B cell (primary cell): ENCODE data around the gene HECTD3. TPM values are rescaled to one million over a fixed set of nuclear protein-coding genes. Genes with fewer than 3 reads are reported as not detected.

Source experiments
- ATAC-seq: fragments of 200-7000 bp; cut with Tn5 transposase; one replicate; pipeline ENCODE4 v1.10.0; 2021; ENCODE audit warnings: low read depth, mild to moderate bottlenecking, moderate number of reproducible peaks, moderate library complexity
- CTCF ChIA-PET: fragments of 350-600 bp; sonication (Branson Sonifier 250); formaldehyde crosslinking; loops from one replicate; lab custom pipeline; 2021; ENCODE audit warnings: antibody characterized with exemption, inconsistent platforms; lab: Charles Lee
- POLR2A ChIA-PET: fragments of 350-600 bp; sonication (Branson Sonifier 250); formaldehyde crosslinking; loops from one replicate; lab custom pipeline; 2021; ENCODE audit warnings: antibody characterized with exemption; lab: Charles Lee
- DNase-seq: peaks from one replicate; pipeline ENCODE4 v3.0.0; 2013
- H2AFZ ChIP-seq: 2 replicates; pipeline ENCODE4 v1.6.1; 2012; ENCODE audit warnings: mild to moderate bottlenecking, low read depth, low read length; ENCODE audit not compliant: insufficient read depth, poor library complexity, severe bottlenecking
- H3K27ac ChIP-seq, 2 donors: 1 replicate in 1 of 2; 2 replicates in 1 of 2; pipeline ENCODE4 v1.5.1; 2012 to 2013; ENCODE audit warnings: low read length in 2 of 2, mild to moderate bottlenecking in 2 of 2, moderate library complexity in 1 of 2
- H3K27me3 ChIP-seq, 4 experiments: fragments of 200-600 bp in 1 of 4; sonication (generic) in 1 of 4; replicated peaks in 1 of 4; 1 replicate in 2 of 4; 2 replicates in 2 of 4; pipeline versions ENCODE4 v1.6.1 to v1.7.0; 2013 to 2016; ENCODE audit warnings: low read length in 3 of 4, mild to moderate bottlenecking in 2 of 4, mixed read lengths in 1 of 4, moderate library complexity in 1 of 4; ENCODE audit not compliant: insufficient read depth in 4 of 4, control insufficient read depth in 3 of 4; ENCODE audit errors: control extremely low read depth in 1 of 4
- H3K36me3 ChIP-seq, 2 experiments: replicated peaks in 1 of 2; 1 replicate in 1 of 2; 2 replicates in 1 of 2; pipeline versions ENCODE4 v1.6.1 to v1.7.1; 2013; ENCODE audit warnings: low read length in 1 of 2; ENCODE audit not compliant: insufficient read depth in 2 of 2, control insufficient read depth in 1 of 2; ENCODE audit errors: control extremely low read depth in 1 of 2, extremely low read depth in 1 of 2
- H3K4me1 ChIP-seq, 2 donors: fragments of 200-600 bp in 1 of 2; sonication (generic) in 1 of 2; 1 replicate in 1 of 2; 2 replicates in 1 of 2; pipeline versions ENCODE4 v1.5.1 to v1.6.1; 2013 to 2017; ENCODE audit warnings: low read length in 2 of 2; ENCODE audit not compliant: control insufficient read depth in 2 of 2, insufficient read depth in 2 of 2
- H3K4me2 ChIP-seq: replicated peaks from 2 replicates; pipeline ENCODE3; 2012; ENCODE audit warnings: mild to moderate bottlenecking, low read depth, low read length; ENCODE audit not compliant: poor library complexity, severe bottlenecking
- H3K4me3 ChIP-seq, 5 experiments: fragments of 200-600 bp in 1 of 5; sonication (generic) in 1 of 5; 1 replicate in 3 of 5; 2 replicates in 2 of 5; pipeline versions ENCODE4 v1.5.1 to v1.7.0; 2011 to 2016; ENCODE audit warnings: low read length in 4 of 5, mild to moderate bottlenecking in 4 of 5, low read depth in 2 of 5, control low read depth in 1 of 5, moderate library complexity in 1 of 5; ENCODE audit not compliant: insufficient read depth in 1 of 5; ENCODE audit errors: control extremely low read depth in 1 of 5, extremely low read depth in 1 of 5
- H3K79me2 ChIP-seq: fragments of 200-600 bp; sonication (generic); one replicate; pipeline ENCODE4 v1.6.0; 2016; ENCODE audit warnings: low read length; ENCODE audit not compliant: control insufficient read depth, insufficient read depth
- H3K9ac ChIP-seq: fragments of 200-600 bp; sonication (generic); 2 replicates; pipeline ENCODE4 v1.6.1; 2017; ENCODE audit warnings: mild to moderate bottlenecking, low read length, moderate library complexity
- H3K9me3 ChIP-seq, 3 donors: one replicate each; pipeline versions ENCODE4 v1.6.1 to v1.7.1; 2013; ENCODE audit warnings: low read length in 2 of 3; ENCODE audit not compliant: control insufficient read depth in 2 of 3, insufficient read depth in 1 of 3; ENCODE audit errors: control extremely low read depth in 1 of 3
- H4K20me1 ChIP-seq: 2 replicates; pipeline ENCODE4 v1.6.0; 2012; ENCODE audit warnings: mild to moderate bottlenecking, low read length; ENCODE audit not compliant: insufficient read depth, control insufficient read depth, poor library complexity, severe bottlenecking
- H3K27ac Mint-ChIP-seq: one replicate; pipeline ENCODE4 v1.8.0; 2021; ENCODE audit warnings: mixed read lengths
- H3K27me3 Mint-ChIP-seq: one replicate; pipeline ENCODE4 v1.8.0; 2021; ENCODE audit warnings: mixed read lengths
- H3K4me1 Mint-ChIP-seq: one replicate; pipeline ENCODE4 v1.8.0; 2021; ENCODE audit warnings: mixed read lengths
- H3K4me3 Mint-ChIP-seq: one replicate; pipeline ENCODE4 v1.8.0; 2021; ENCODE audit warnings: mixed read lengths
- H3K9me3 Mint-ChIP-seq: one replicate; pipeline ENCODE4 v1.8.0; 2022; ENCODE audit warnings: mixed read lengths; ENCODE audit not compliant: insufficient read depth
- EZH2 ChIP-seq: IDR thresholded peaks from 2 replicates; pipeline ENCODE4 v1.6.1; 2012; ENCODE audit warnings: borderline replicate concordance, low read depth, mild to moderate bottlenecking, moderate library complexity, low read length; ENCODE audit not compliant: insufficient read depth, poor library complexity, severe bottlenecking
- WGBS: methylation state at CpG from one replicate; pipeline ENCODE4 v1.1.5; 2013; ENCODE audit warnings: missing lambda C conversion rate; ENCODE audit not compliant: insufficient coverage; 5-methylcytosine and 5-hydroxymethylcytosine counted together
- intact Hi-C: fragments of 100-400 bp; cut with micrococcal nuclease; formaldehyde crosslinking; loops from one replicate; pipeline ENCODE4 v1.10.0; 2022
- polyA plus RNA-seq: library from polyadenylated mRNA; depleted of rRNA; stranded (reverse); fragments of >200 nt; gene quantifications from 2 replicates; pipeline ENCODE4 v1.2.3, GENCODE V29; 2012
- total RNA-seq, 2 donors: library from RNA; stranded (reverse); fragments of 120-200 nt in 1 of 2; gene quantifications; 1 replicate in 1 of 2; 2 replicates in 1 of 2; pipeline versions ENCODE4 v1.2.3 to v1.2.4, GENCODE V29; 2013 to 2022
- TF ChIP-seq, protein P1 (sequence below): fragments of 200-600 bp; IDR thresholded peaks from one replicate; pipeline ENCODE4 v1.8.0; 2022; ENCODE audit warnings: antibody characterized with exemption, mild to moderate bottlenecking

HECTD3 gene
- total and polyA plus RNA-seq, 2 donors (not counting 1 experiment from before 2014, with no cell fraction given): 44.5 to 66.8 TPM

DNA sequence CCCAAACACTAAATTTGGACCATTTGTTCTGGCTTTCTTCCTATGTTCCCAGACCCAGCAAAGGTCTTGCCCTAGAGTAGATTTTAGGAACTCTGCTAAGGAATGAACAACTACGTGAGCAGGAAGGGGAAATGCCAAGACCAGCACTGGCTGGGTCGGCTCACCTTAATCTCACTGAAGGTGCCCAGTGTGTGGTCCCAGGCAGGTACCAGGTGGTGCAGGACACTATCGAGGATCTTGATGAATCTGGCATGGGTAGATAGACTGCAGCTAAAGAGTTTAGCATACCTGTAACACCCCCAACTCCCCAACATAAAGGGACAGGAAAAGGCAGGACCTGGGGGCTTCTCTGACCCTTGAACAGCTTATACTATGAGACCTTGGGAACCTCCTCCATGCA, 3.0 kb downstream of the HECTD3 start:
- H3K4me1 Mint-ChIP-seq: peaks cover 28% of the 10 kb centered on the region
- H3K36me3 ChIP-seq: peaks cover 2 to 66% of the 10 kb centered on the region in 2 experiments
- peaks cover 39% of the 10 kb centered on the region for H3K79me2 ChIP-seq
- no peak overlapping the region for H3K4me3 ChIP-seq
- H2AFZ ChIP-seq: no peak overlapping the region
- H3K27me3 Mint-ChIP-seq: no peaks in the 10 kb centered on the region
- H3K9me3 Mint-ChIP-seq: no peaks in the 10 kb centered on the region
- H3K4me2 ChIP-seq: no peak overlapping the region
- H3K9ac ChIP-seq: no peak overlapping the region
- TF ChIP-seq, protein P1, sequence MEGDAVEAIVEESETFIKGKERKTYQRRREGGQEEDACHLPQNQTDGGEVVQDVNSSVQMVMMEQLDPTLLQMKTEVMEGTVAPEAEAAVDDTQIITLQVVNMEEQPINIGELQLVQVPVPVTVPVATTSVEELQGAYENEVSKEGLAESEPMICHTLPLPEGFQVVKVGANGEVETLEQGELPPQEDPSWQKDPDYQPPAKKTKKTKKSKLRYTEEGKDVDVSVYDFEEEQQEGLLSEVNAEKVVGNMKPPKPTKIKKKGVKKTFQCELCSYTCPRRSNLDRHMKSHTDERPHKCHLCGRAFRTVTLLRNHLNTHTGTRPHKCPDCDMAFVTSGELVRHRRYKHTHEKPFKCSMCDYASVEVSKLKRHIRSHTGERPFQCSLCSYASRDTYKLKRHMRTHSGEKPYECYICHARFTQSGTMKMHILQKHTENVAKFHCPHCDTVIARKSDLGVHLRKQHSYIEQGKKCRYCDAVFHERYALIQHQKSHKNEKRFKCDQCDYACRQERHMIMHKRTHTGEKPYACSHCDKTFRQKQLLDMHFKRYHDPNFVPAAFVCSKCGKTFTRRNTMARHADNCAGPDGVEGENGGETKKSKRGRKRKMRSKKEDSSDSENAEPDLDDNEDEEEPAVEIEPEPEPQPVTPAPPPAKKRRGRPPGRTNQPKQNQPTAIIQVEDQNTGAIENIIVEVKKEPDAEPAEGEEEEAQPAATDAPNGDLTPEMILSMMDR: no peak
- no peak for TF ChIP-seq EZH2
- peaks cover 28 to 34% of the 10 kb centered on the region in 2 donors for H3K4me1 ChIP-seq
- H3K27ac Mint-ChIP-seq: no peak overlapping the region
- peak overlapping the region; percentile 39 for H3K4me3 Mint-ChIP-seq
- ATAC-seq: no peak
- 97% methylated on average over 3 of the region's 3 CpGs for WGBS
- CTCF ChIA-PET: interaction anchor here (1.1 kb wide), 1 partner anchor 295 kb away, joined by 3 read pairs; no protein-coding TSS in a partner anchor
- DNase-seq: no peak
- H3K9me3 ChIP-seq: no peaks in the 10 kb centered on the region
- H3K27me3 ChIP-seq: no peaks in the 10 kb centered on the region
- H4K20me1 ChIP-seq: peaks cover 14% of the 10 kb centered on the region
- H3K27ac ChIP-seq: no peak overlapping the region
- intact Hi-C loops: no loop called here
- POLR2A ChIA-PET: no interaction called here

DNA sequence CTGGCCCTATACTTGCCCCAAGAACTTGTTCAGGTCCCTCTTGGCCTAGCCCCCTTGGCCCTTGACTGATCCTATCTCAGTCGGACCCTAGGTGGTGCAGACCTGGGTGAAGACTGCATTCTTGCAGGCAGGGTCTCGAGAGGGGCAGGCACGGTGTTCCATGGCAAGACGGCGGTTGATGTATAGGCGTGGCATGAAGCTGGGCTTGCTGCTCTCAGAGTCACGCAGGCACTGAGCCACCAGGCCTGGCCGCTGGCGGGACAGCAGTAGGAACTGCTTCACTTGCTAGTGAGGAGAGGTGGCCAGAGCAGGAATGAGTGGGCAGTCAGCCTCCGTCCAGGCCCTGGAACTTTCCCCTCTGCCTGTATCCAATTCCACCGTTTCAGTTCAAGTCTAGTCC, 3.8 kb downstream of the HECTD3 start:
- ATAC-seq (no peak), DNase-seq (no peak)
- peaks cover 2 to 73% of the 10 kb centered on the region in 2 experiments for H3K36me3 ChIP-seq
- ChIA-PET POLR2A (no interaction called here), CTCF (interaction anchor here (1.9 kb wide), 1 partner anchor 11 kb away, joined by 4 read pairs; no protein-coding TSS in a partner anchor)
- H3K9me3 ChIP-seq: no peaks in the 10 kb centered on the region
- peaks cover 20 to 26% of the 10 kb centered on the region in 2 donors for H3K4me1 ChIP-seq
- no peaks in the 10 kb centered on the region for H3K9me3 Mint-ChIP-seq
- H3K9ac ChIP-seq: no peak overlapping the region
- TF ChIP-seq, protein P1: no peak
- TF ChIP-seq EZH2: no peak
- H3K27me3 Mint-ChIP-seq: no peaks in the 10 kb centered on the region
- H3K27ac ChIP-seq: no peak overlapping the region
- 87% methylated on average over 11 of the region's 11 CpGs for WGBS
- H3K4me3 ChIP-seq: no peak overlapping the region
- H3K27ac Mint-ChIP-seq: no peak overlapping the region
- H4K20me1 ChIP-seq: peaks cover 14% of the 10 kb centered on the region
- no peak overlapping the region for H3K4me3 Mint-ChIP-seq
- no peak overlapping the region for H3K4me2 ChIP-seq
- no peak overlapping the region for H2AFZ ChIP-seq
- no peaks in the 10 kb centered on the region for H3K27me3 ChIP-seq
- peaks cover 31% of the 10 kb centered on the region for H3K79me2 ChIP-seq
- H3K4me1 Mint-ChIP-seq: peaks cover 23% of the 10 kb centered on the region
- intact Hi-C loops: no loop called here
